NCI-H2029 (cell line): ENCODE data around the gene DNAJC19.

ENCODE experiments used
- DNase-seq: peaks from one replicate; lab custom pipeline; 2025; lab: John Stamatoyannopoulos, UW

The DNAJC19 gene

DNA sequence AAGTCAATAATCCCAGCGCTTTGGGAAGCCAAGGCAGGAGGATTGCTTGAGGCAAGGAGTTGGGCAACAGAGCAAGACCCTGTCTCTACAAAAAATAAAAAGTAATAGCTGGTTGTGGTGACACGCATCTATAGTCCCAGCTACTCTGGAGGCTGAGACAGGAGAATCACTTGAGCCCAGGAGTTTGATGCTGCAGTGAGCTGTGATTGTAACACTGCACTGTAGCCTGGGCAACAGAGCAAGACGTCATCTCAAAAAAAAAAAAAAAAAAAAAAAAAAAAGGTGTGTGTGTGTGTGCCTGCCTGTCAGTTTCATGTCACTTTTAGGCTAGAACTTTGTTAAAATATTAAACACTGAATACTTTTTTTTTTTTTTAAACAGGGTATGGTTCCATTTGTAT, 28.4 kb downstream of the DNAJC19 start:
- DNase-seq = no peak

DNA sequence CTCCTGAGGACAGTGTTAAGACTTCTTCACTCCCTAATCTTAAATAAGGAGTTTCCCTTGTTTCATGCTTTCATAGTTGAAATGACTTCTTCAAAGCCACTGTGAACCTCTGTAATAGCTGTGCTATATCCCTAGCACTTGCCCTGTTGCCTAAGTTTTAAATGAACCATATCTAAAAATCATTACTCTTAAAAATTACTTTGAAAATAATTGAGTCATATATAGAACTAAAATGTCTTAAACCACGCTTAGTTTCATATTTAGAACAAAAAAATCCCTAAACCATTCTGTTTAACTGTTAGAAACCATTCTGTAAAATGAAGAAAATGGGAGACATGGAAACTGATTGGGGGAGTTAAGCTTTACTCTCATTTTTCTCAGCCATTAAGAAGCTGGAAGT, 29.8 kb downstream of the DNAJC19 start:
- DNase-seq = no peak

DNA sequence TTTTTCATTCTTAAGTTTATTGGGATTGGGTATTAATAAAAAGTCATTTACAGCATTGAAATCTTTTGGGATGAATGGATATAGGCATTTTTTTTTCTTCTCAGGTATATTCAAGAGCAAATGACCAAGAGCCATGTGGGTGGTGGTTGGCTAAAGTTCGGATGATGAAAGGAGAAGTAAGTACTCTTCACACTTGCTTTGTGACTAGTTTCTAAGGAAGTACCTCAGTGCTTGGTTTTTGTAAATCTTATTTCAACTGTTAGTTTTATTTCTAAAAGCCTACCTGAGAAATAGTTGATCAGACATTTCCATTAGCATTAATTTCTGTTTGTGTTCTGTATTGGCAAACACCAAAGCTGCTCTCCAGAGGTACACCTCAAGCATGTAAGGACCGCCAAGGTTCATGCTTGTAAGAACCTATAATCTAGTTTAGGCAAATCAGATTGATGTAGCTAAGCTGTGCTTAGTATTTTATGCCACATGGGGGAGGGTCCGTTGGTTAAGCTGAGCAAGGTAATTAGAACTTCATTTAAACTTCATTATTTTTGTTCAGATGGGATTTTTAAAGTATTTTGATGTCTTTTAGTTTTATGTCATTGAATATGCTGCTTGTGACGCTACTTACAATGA, 41.7 kb downstream of the DNAJC19 start:
- DNase-seq = no peak

DNA sequence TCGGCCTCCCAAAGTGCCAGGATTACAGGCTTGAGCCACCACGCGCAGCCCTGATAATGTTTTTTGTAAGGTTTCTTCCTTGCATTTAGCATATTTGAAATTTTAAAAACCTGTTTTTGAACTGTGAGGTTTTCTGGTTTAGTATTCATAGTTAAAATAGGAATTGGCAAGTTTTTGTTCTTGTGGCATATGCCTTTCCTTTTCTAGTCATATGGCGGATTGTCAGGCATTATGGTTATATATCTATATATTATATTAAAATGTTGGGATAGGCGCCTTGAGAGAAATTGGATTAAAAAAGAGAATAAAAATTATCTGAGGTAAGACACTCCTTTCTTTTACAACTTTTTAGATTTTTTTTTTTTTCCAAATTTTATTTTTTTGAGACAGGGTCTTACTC, 48.7 kb downstream of the DNAJC19 start:
- no peak for DNase-seq

DNA sequence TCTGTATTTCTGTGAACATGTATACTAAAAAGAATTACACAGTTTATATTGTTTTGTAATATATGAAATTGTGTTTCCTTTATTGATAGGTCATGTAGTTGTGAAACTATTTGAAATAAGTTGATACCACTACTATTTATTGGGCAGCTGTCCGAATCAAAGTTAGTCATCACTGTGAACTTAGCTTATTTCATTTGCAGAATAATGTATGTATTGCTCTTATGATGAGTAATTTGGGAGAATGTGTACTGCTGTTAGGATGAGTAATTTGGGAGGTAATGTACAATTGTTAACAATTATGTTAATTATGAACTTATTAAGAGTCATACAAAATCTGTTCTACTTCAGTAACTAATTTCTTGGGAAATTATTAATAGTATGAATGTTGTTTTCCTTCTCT, 54.9 kb downstream of the DNAJC19 start:
- DNase-seq = no peak
